ENCODE results near the gene TBK1.

- no peak for TF ChIP-seq CTCF (IDR thresholded peaks at IDR 0.05; ENCODE audit: low read length)
- no peak for TF ChIP-seq EZH2 (IDR thresholded peaks at IDR 0.05; ENCODE audit: borderline replicate concordance, low read length)
Observed at GRCh38 chr12:64419696-64420095, 32.2 kb upstream of the TBK1 start.
